RWPE1 (cell line): ENCODE measurements around the gene BTN3A1.

Source experiments
- CTCF ChIA-PET: fragments of 350-600 bp; sonication (Branson Sonifier 250); formaldehyde crosslinking; extraction: SDS; loops from one replicate; lab custom pipeline; 2021; lab: Yijun Ruan, JAX
- POLR2A ChIA-PET: fragments of 400-600 bp; formaldehyde crosslinking; extraction: SDS; loops from one replicate; lab custom pipeline; 2020; ENCODE audit warnings: antibody characterized with exemption; ENCODE audit not compliant: low non-redundant PET; lab: Yijun Ruan, JAX
- DNase-seq: peaks from one replicate; pipeline ENCODE4 v3.0.0; 2012; ENCODE audit warnings: low spot score
- H3K27ac ChIP-seq: fragments of 450-650 bp; 2 replicates; pipeline ENCODE4 v1.5.1; 2017
- TF ChIP-seq, protein P1 (sequence below): fragments of 450-650 bp; conservative IDR thresholded peaks from 2 replicates; pipeline ENCODE4 v1.5.1; 2017; ENCODE audit warnings: low read depth, mild to moderate bottlenecking

Gene BTN3A1

DNA sequence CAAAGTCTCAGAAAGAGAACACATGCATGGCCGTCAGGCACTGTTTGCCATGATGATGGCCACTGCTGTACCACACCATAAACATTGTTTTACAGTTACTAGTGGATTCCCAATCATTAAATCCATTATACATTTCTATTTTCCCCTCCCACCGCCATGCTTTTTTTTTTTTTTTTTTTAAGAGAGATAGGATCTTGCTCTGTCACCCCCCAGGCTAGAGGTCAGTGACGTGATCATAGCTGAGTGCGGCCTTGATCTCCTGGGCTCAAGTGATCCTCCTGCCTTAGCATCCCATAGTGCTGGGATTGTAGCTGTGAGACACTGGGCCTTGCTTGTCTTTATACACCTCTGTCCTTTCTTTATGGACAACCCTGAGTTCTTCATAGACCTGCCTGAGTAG is 33.9 kb downstream of the BTN3A1 start:
- ChIA-PET POLR2A (no interaction called here), CTCF (no interaction called here)
- TF ChIP-seq, protein P1, sequence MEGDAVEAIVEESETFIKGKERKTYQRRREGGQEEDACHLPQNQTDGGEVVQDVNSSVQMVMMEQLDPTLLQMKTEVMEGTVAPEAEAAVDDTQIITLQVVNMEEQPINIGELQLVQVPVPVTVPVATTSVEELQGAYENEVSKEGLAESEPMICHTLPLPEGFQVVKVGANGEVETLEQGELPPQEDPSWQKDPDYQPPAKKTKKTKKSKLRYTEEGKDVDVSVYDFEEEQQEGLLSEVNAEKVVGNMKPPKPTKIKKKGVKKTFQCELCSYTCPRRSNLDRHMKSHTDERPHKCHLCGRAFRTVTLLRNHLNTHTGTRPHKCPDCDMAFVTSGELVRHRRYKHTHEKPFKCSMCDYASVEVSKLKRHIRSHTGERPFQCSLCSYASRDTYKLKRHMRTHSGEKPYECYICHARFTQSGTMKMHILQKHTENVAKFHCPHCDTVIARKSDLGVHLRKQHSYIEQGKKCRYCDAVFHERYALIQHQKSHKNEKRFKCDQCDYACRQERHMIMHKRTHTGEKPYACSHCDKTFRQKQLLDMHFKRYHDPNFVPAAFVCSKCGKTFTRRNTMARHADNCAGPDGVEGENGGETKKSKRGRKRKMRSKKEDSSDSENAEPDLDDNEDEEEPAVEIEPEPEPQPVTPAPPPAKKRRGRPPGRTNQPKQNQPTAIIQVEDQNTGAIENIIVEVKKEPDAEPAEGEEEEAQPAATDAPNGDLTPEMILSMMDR = no peak
- no peak overlapping the region for H3K27ac ChIP-seq
- no peak for DNase-seq

DNA sequence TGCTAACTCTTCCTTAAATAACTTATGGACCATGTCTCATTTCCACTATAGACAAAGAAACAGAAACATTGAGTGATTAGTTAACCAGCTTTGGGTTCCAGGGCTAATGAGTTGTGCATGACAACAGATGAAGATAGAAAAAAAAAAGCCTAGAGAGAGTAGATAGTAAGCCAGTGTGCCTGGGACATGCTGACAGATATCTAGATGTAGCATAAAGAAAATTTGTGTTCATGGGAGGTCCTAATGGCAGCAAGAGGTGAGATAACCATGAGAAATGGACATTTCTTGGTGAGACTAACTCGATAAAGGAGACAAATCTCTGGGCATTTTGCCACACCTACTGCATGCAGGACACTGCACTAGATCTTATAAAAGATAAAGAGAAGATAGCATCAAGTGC is 35.5 kb downstream of the BTN3A1 start:
- CTCF ChIA-PET = no interaction called here
- POLR2A ChIA-PET = no interaction called here
- TF ChIP-seq, protein P1 = no peak

DNA sequence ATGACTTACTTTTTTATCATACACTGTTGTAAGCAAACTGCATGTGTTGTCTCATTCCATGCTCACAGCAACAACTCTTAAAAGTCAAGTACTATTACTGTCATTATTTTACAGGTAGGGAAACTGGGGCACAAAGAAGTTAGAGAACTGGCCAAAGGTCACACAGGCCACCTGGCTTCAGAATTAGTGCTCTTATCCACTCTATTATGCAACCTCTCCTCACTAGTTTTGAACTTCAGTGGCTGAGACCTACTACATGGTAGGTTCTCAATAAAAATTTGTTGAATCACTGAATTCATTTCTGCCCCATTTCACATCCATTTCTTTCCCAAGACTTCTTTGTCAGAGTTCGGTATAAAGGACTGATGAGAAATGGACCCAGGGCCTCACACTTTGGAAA is 35.9 kb downstream of the BTN3A1 start:
- no peak for DNase-seq
- TF ChIP-seq, protein P1 = no peak
- POLR2A ChIA-PET = no interaction called here
- CTCF ChIA-PET = no interaction called here
- no peak overlapping the region for H3K27ac ChIP-seq

More for the DNA sequence above, 35.5 kb downstream of the BTN3A1 start:
- DNase-seq = no peak
- H3K27ac ChIP-seq = no peak overlapping the region

DNA sequence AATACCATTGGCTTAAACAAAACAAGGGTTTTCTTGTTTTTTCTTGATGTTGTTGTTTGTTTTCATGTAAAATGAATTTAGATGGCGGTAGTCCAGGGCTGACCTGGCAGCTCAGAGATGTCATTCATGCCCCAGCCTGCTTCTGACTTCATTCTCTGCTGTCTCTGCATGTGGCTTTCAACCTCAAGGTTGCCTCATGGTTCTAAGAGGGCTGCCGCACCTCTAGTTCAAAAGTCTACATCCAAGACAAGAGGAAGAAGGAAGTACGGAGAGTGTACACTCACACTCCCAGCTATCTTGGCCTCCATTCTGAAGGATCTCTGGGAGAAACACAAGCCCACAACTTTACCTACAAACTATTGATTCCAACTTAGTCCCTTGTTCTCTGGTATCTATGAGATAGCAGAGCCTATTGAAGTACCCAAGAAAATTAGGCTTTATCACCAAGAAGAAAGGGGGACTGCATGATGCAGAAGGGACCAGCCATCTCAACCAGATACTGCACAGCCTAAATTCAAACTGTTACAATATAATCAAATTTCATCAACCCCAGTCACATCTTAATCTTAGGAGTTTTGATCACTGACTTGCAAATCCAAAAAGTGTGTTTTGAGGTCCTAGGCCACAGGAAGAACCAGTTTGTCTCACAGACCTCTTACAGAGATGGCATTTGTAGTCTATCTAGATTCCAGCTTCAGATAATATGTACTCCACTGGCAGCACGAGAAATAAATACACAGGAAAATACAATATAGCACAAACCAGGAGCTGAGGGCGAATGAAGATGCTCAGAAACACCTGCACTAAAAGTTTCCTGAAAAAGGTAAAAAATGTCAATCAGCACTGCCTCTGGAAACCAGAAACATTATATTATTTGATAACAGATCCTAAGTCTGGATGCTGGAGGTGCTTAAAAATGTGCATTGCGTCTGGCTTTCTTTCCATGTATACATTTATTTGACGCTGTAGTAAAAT is 37.4 kb downstream of the BTN3A1 start:
- ChIA-PET POLR2A (no interaction called here), CTCF (interaction anchor here (0.6 kb wide), 1 partner anchor 180 kb away, joined by 3 read pairs; no protein-coding TSS in a partner anchor)
- H3K27ac ChIP-seq = no peak overlapping the region
- no peak for DNase-seq
- TF ChIP-seq, protein P1 = no peak

DNA sequence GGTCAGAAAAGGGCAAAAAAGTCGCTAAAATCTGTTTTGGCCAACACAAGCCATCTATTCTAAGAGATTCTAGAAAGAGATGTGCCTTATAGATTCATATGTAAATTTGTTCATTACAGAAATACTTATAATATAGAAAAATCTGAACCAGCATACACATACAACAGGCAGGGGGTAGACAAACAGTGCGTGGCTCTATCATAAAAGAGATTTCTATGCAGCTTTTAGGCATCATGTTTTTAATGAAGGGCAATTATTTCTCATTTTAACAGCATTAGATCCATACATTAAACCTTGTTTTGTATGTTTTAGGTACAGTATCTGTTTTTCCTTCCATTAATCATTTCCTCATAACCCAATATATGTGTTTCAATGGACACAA is 38.9 kb downstream of the BTN3A1 start:
- H3K27ac ChIP-seq = peak overlapping the region; percentile 73
- ChIA-PET CTCF (no interaction called here), POLR2A (no interaction called here)
- DNase-seq = no peak
- TF ChIP-seq, protein P1 = no peak

DNA sequence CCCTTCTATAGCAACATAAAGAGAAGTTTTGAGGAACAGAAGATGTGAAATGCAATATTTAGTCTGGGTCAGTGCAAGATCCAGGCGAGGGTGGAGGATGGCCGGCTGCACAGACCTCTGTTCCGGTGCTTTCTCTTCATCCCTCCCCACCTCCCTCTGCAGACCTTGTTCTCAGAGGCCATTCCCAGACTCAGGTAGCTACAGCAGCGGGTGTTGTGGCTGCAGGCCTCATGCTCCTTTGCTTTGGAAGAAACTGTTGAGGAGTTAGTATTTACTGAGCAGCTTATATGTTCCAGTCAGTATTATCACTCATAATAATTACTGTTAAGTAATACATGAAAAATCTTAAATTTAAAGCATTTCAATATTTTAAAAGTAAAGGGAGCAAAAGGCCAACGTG is 39.9 kb downstream of the BTN3A1 start:
- POLR2A ChIA-PET = no interaction called here
- TF ChIP-seq, protein P1 = no peak
- no peak overlapping the region for H3K27ac ChIP-seq
- CTCF ChIA-PET = no interaction called here
- no peak for DNase-seq
